K562 (cell line): ENCODE measurements around the gene PTPRM. TPM values are rescaled to one million over a fixed set of nuclear protein-coding genes. Genes with fewer than 3 reads are reported as not detected.

ENCODE experiments used
- ATAC-seq: fragments of 200-7000 bp; cut with Tn5 transposase; 3 replicates; pipeline ENCODE4 v1.9.1; 2020; ENCODE audit warnings: moderate library complexity
- BruUV-seq: library from RNA; stranded (reverse); fragments of 400-500 nt; replicated peaks from 2 replicates; lab custom pipeline; 2021; lab: Mats Ljungman, UMichigan
- CTCF ChIA-PET: fragments of 300-600 bp; formaldehyde crosslinking; extraction: SDS; loops from one replicate; lab custom pipeline; 2021; ENCODE audit warnings: low intra/inter-chr PET ratio; lab: Yijun Ruan, JAX
- POLR2A ChIA-PET: fragments of 300-600, 350-650 bp; sonication (Branson Sonifier 250); formaldehyde crosslinking; extraction: SDS; loops from one replicate; lab custom pipeline; 2021; ENCODE audit warnings: antibody characterized with exemption, inconsistent platforms; lab: Yijun Ruan, JAX
- DNase-seq, 4 experiments: peaks; one replicate each; pipeline versions ENCODE4 v3.0.0 to v3.0.0-alpha.2; 2011 to 2018; ENCODE audit warnings: low spot score in 3 of 4, mixed read lengths in 3 of 4; ENCODE audit errors: extremely low read depth in 1 of 4
- FAIRE-seq: peaks from 2 replicates; lab custom pipeline; 2011; peaks lifted over from hg19 to GRCh38; lab: Jason Lieb, UNC
- H2AFZ ChIP-seq: 2 replicates; pipeline ENCODE4 v1.6.0; 2011; ENCODE audit warnings: low read depth, low read length, control low read depth, inconsistent platforms
- H3K27ac ChIP-seq: fragments of 200-600 bp; 3 replicates; pipeline ENCODE4 v1.8.0; 2011; ENCODE audit warnings: low read depth, mild to moderate bottlenecking, control low read depth, inconsistent platforms, low read length, moderate library complexity, mixed read lengths; ENCODE audit errors: extremely low read depth
- H3K27me3 ChIP-seq, 2 experiments: fragments of 300-600 bp in 1 of 2; 2 replicates in 1 of 2; 3 replicates in 1 of 2; pipeline versions ENCODE4 v1.6.0 to v1.8.0; 2011; ENCODE audit warnings: inconsistent platforms in 2 of 2, low read length in 2 of 2, mild to moderate bottlenecking in 1 of 2, mixed read lengths in 1 of 2, moderate library complexity in 1 of 2; ENCODE audit not compliant: control insufficient read depth in 2 of 2, insufficient read depth in 2 of 2
- H3K36me3 ChIP-seq: fragments of 300-600 bp; 3 replicates; pipeline ENCODE4 v1.8.0; 2011; ENCODE audit warnings: mild to moderate bottlenecking, low read length, inconsistent platforms; ENCODE audit not compliant: control insufficient read depth, insufficient read depth
- H3K4me1 ChIP-seq, 2 experiments: fragments of 200-600 bp in 1 of 2; replicated peaks in 1 of 2; 2 replicates in 1 of 2; 3 replicates in 1 of 2; pipeline versions ENCODE4 v1.5.1 to v1.8.0; 2011; ENCODE audit warnings: inconsistent platforms in 2 of 2, low read length in 2 of 2, mild to moderate bottlenecking in 1 of 2, mixed read lengths in 1 of 2, moderate library complexity in 1 of 2; ENCODE audit not compliant: control insufficient read depth in 2 of 2, insufficient read depth in 2 of 2
- H3K4me2 ChIP-seq: 2 replicates; pipeline ENCODE4 v1.6.1; 2011; ENCODE audit warnings: low read length, control low read depth, inconsistent platforms, mixed read lengths; ENCODE audit not compliant: insufficient read depth
- H3K4me3 ChIP-seq: fragments of 200-600 bp; sonication (generic), shearing (Covaris generic); 2 replicates; pipeline ENCODE4 v1.5.1; 2016; ENCODE audit warnings: control low read depth, inconsistent platforms
- H3K79me2 ChIP-seq: fragments of 200-600 bp; 3 replicates; pipeline ENCODE4 v1.8.0; 2011; ENCODE audit warnings: low read length, inconsistent platforms; ENCODE audit not compliant: control insufficient read depth, insufficient read depth
- H3K9ac ChIP-seq, 2 experiments: 2 replicates each; pipeline versions ENCODE4 v1.6.0 to v1.6.1; 2011; ENCODE audit warnings: low read depth in 2 of 2, low read length in 2 of 2, control low read depth in 1 of 2, inconsistent platforms in 1 of 2, mild to moderate bottlenecking in 1 of 2, mixed read lengths in 1 of 2; ENCODE audit not compliant: insufficient read depth in 1 of 2
- H3K9me1 ChIP-seq: one replicate; pipeline ENCODE4 v1.6.0; 2011; ENCODE audit warnings: inconsistent platforms, mild to moderate bottlenecking, low read length, moderate library complexity; ENCODE audit not compliant: control insufficient read depth, insufficient read depth
- H3K9me3 ChIP-seq: replicated peaks from 2 replicates; pipeline ENCODE4 v1.5.1; 2011; ENCODE audit warnings: low read depth, low read length, inconsistent platforms; ENCODE audit not compliant: control insufficient read depth, insufficient read depth
- H4K20me1 ChIP-seq: replicated peaks from 2 replicates; pipeline ENCODE4 v1.6.1; 2011; ENCODE audit warnings: low read length, inconsistent platforms, mixed read lengths; ENCODE audit not compliant: control insufficient read depth, insufficient read depth
- E2F8 ChIP-seq: fragments of 450-650 bp; IDR thresholded peaks from 2 replicates; pipeline ENCODE4 v1.7.1; 2018; ENCODE audit warnings: mild to moderate bottlenecking, low read depth; ENCODE audit not compliant: partially characterized antibody
- SIN3B ChIP-seq: fragments of 450-650 bp; IDR thresholded peaks from 2 replicates; pipeline ENCODE4 v1.6.1; 2017; ENCODE audit warnings: low read depth, mild to moderate bottlenecking, moderate library complexity
- THRAP3 ChIP-seq: fragments of 450-650 bp; IDR thresholded peaks from 2 replicates; pipeline ENCODE4 v1.6.1; 2016; ENCODE audit warnings: mild to moderate bottlenecking, inconsistent platforms, borderline replicate concordance
- ZNF165 ChIP-seq: fragments of 250-450 bp; sonication (Bioruptor Pico); IDR thresholded peaks from 2 replicates; pipeline ENCODE4 v1.4.0; 2020; ENCODE audit warnings: borderline replicate concordance
- ZNF384 ChIP-seq: IDR thresholded peaks from 2 replicates; pipeline ENCODE4 v1.6.1; 2012; ENCODE audit warnings: low read depth, low read length, improper control_type of control experiment
- WGBS: fragments of 100-300 bp; shearing (Covaris generic); methylation state at CpG from one replicate; pipeline ENCODE4 v1.1.6; 2016; ENCODE audit warnings: low coverage, mixed read lengths; ENCODE audit not compliant: insufficient coverage; ENCODE audit errors: missing lambda C conversion rate; 5-methylcytosine and 5-hydroxymethylcytosine counted together
- in situ Hi-C: fragments of 300-500 bp; cut with MboI; formaldehyde crosslinking; loops from 4 replicates; pipeline ENCODE4 v1.15.0; 2018; ENCODE audit warnings: inconsistent platforms, mixed read lengths
- intact Hi-C: fragments of 100-400 bp; cut with micrococcal nuclease; formaldehyde crosslinking; loops from 2 replicates; pipeline ENCODE4 v1.14.2; 2022
- polyA plus RNA-seq, 8 experiments: library from polyadenylated mRNA; depleted of rRNA in 4 of 8; stranded (reverse) in 5 of 8; unstranded in 3 of 8; fragments of >200 nt; fragmentation: Nextera tagmentation in 2 of 8; fragmentation: Illumina TruSeq in 1 of 8; extraction: Ambion mirVana in 2 of 8; extraction: Trizol in 1 of 8; gene quantifications; 2 replicates each; pipeline versions ENCODE4 v1.2.1 to v1.2.3, GENCODE V29; 2011 to 2014; ENCODE audit warnings: inconsistent platforms in 1 of 8, missing spikeins in 1 of 8
- total RNA-seq, 7 experiments: library from RNA; depleted of rRNA in 6 of 7; stranded (reverse); fragments of >200 nt in 6 of 7; fragmentation: Illumina TruSeq in 2 of 7; extraction: Trizol in 2 of 7; gene quantifications; 2 replicates each; pipeline versions ENCODE4 v1.2.1 to v1.2.3, GENCODE V29; 2011 to 2021; ENCODE audit warnings: low replicate concordance in 1 of 7
- TF ChIP-seq, protein P1 (sequence below): sonication (generic); IDR thresholded peaks from 2 replicates; pipeline ENCODE4 v1.6.1; 2016

Gene PTPRM
- total and polyA plus RNA-seq, 9 of the 15 experiments (the other 6 are each of a cell fraction or from before 2014, with no cell fraction given): 0.03 to 0.16 (median 0.08) TPM; not detected in 3

DNA sequence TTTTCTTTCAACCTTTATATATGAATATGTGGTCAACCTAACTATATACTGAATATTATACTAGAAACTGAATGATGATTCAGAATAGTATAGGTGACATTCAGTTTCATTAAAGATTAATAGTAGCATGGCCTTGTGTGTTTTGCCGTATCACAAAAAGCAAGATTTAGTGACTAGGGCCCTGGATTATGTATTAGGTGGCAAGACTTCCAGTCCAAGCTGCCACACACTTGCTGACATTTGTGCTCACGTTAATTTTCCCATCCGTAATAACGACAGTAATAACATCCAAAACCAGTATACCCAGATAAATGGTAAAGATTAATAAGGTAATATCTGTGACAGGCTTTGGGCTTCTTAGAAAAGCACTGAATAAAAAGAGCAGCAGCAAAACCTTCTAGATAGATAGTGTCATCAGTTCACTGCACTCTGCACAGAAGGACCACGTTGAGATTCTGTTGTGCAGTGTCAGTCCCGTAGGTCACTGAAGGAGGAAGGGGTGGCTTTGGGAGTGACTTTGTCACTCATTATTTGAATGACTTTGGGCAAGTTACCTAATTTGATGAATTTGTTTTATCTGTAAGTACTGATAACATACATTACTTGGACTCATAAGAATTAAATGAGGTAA lies 451.7 kb downstream of the PTPRM start:
- Histone ChIP-seq H3K9me1 (no peaks in the 10 kb centered on the region), H2AFZ (no peak overlapping the region)
- BruUV-seq: no TSS peak
- DNase-seq: no peak
- no peak for TF ChIP-seq ZNF384
- TF ChIP-seq SIN3B: no peak
- no peak for TF ChIP-seq THRAP3
- no peak for TF ChIP-seq ZNF165 (CRISPR knock-in tag)
- TF ChIP-seq E2F8: no peak
- TF ChIP-seq, protein P1, sequence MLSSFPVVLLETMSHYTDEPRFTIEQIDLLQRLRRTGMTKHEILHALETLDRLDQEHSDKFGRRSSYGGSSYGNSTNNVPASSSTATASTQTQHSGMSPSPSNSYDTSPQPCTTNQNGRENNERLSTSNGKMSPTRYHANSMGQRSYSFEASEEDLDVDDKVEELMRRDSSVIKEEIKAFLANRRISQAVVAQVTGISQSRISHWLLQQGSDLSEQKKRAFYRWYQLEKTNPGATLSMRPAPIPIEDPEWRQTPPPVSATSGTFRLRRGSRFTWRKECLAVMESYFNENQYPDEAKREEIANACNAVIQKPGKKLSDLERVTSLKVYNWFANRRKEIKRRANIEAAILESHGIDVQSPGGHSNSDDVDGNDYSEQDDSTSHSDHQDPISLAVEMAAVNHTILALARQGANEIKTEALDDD: no peak
- TF ChIP-seq, all 486 proteins: peak for 0
- FAIRE-seq: no peak
- Histone ChIP-seq H3K27ac (no peak overlapping the region), H3K4me2 (no peak overlapping the region), H3K9me3 (no peaks in the 10 kb centered on the region), H3K9ac (no peak overlapping the region), H3K4me1 (no peaks in the 10 kb centered on the region), H3K27me3 (no peaks in the 10 kb centered on the region), H3K4me3 (no peak overlapping the region), H3K79me2 (no peaks in the 10 kb centered on the region), H4K20me1 (no peaks in the 10 kb centered on the region), H3K36me3 (no peaks in the 10 kb centered on the region)
- in situ Hi-C loops (no loop called here), intact Hi-C loops (no loop called here)
- 0% methylated on average over 6 of the region's 6 CpGs for WGBS
- POLR2A ChIA-PET: no interaction called here
- no peak for ATAC-seq
- CTCF ChIA-PET: no interaction called here
